T-cell (primary cell): Measurements from ENCODE around the gene APCDD1L. TPM values are rescaled to one million over a fixed set of nuclear protein-coding genes. Genes with fewer than 3 reads are reported as not detected.

Experiments used
- ATAC-seq, 4 experiments: fragments of 200-7000 bp in 3 of 4; fragments of 150-1000 bp in 1 of 4; cut with Tn5 transposase; replicated peaks in 1 of 4; 1 replicate in 3 of 4; 2 replicates in 1 of 4; pipeline ENCODE4 v1.10.0; 2021; ENCODE audit warnings: moderate library complexity in 3 of 4, mild to moderate bottlenecking in 2 of 4, moderate number of reproducible peaks in 1 of 4
- CTCF ChIA-PET, 2 donors: fragments of 300-600 bp; sonication (Branson Sonifier 250); formaldehyde crosslinking; loops; one replicate each; lab custom pipeline; 2022; ENCODE audit warnings: antibody characterized with exemption in 2 of 2; lab: Charles Lee
- POLR2A ChIA-PET, 2 donors: fragments of 300-600 bp; sonication (Branson Sonifier 250); formaldehyde crosslinking; loops; one replicate each; lab custom pipeline; 2022; ENCODE audit warnings: antibody characterized with exemption in 2 of 2; lab: Charles Lee
- DNase-seq, 35 experiments: peaks; one replicate each; pipeline versions ENCODE4 v3.0.0 to v3.0.0-alpha.2; 2013 to 2023
- H3K27ac ChIP-seq: one replicate; pipeline ENCODE4 v1.5.1; 2013; ENCODE audit warnings: low read length
- H3K27me3 ChIP-seq, 2 experiments: replicated peaks in 1 of 2; 1 replicate in 1 of 2; 2 replicates in 1 of 2; pipeline versions ENCODE4 v1.6.1 to v1.7.0; 2013; ENCODE audit warnings: low read length in 1 of 2, mixed read lengths in 1 of 2; ENCODE audit not compliant: control insufficient read depth in 2 of 2, insufficient read depth in 2 of 2; ENCODE audit errors: extremely low read depth in 1 of 2
- H3K36me3 ChIP-seq, 2 donors: 1 replicate in 1 of 2; 2 replicates in 1 of 2; pipeline versions ENCODE4 v1.6.1 to v1.7.0; 2013; ENCODE audit warnings: low read length in 1 of 2; ENCODE audit not compliant: control insufficient read depth in 2 of 2, insufficient read depth in 1 of 2; ENCODE audit errors: extremely low read depth in 1 of 2
- H3K4me1 ChIP-seq, 2 experiments: 1 replicate in 1 of 2; 2 replicates in 1 of 2; pipeline versions ENCODE4 v1.6.1 to v1.7.0; 2013; ENCODE audit warnings: low read length in 2 of 2, mixed read lengths in 1 of 2; ENCODE audit not compliant: insufficient read depth in 2 of 2, control insufficient read depth in 1 of 2; ENCODE audit errors: extremely low read depth in 1 of 2
- H3K4me3 ChIP-seq, 2 donors: 1 replicate in 1 of 2; 2 replicates in 1 of 2; pipeline versions ENCODE4 v1.5.1 to v1.7.0; 2013; ENCODE audit warnings: mild to moderate bottlenecking in 2 of 2, low read length in 1 of 2, moderate library complexity in 1 of 2; ENCODE audit not compliant: control insufficient read depth in 1 of 2; ENCODE audit errors: extremely low read depth in 1 of 2
- H3K9me3 ChIP-seq: 2 replicates; pipeline ENCODE4 v1.7.0; 2013
- H3K27ac Mint-ChIP-seq, 2 donors: one replicate each; pipeline ENCODE4 v1.8.0; 2020 to 2021; ENCODE audit warnings: mild to moderate bottlenecking in 2 of 2, mixed read lengths in 2 of 2
- H3K27me3 Mint-ChIP-seq, 2 donors: one replicate each; pipeline ENCODE4 v1.8.0; 2021 to 2022; ENCODE audit warnings: mixed read lengths in 2 of 2
- H3K36me3 Mint-ChIP-seq: one replicate; pipeline ENCODE4 v1.8.0; 2021; ENCODE audit warnings: mixed read lengths
- H3K4me1 Mint-ChIP-seq, 3 donors: one replicate each; pipeline ENCODE4 v1.8.0; 2020 to 2022; ENCODE audit warnings: mixed read lengths in 3 of 3, mild to moderate bottlenecking in 1 of 3
- H3K4me3 Mint-ChIP-seq, 3 donors: one replicate each; pipeline ENCODE4 v1.8.0; 2020 to 2022; ENCODE audit warnings: mild to moderate bottlenecking in 3 of 3, mixed read lengths in 3 of 3, moderate library complexity in 3 of 3
- H3K9me3 Mint-ChIP-seq, 3 donors: one replicate each; pipeline ENCODE4 v1.8.0; 2020 to 2022; ENCODE audit warnings: mixed read lengths in 3 of 3
- WGBS: methylation state at CpG from one replicate; pipeline ENCODE4 v1.1.5; 2013; ENCODE audit warnings: missing lambda C conversion rate; ENCODE audit not compliant: insufficient coverage; 5-methylcytosine and 5-hydroxymethylcytosine counted together
- total RNA-seq, 35 experiments: library from RNA in 6 of 35; stranded (reverse) in 6 of 35; fragments of 120-200 nt in 1 of 35; gene quantifications; one replicate each; pipeline versions ENCODE4 v1.2.1 to v1.2.4 and lab custom pipeline; 2013 to 2026

The APCDD1L gene
- total RNA-seq, 5 donors from 2014 or later (not counting 1 experiment from before 2014, with no cell fraction given) = not detected

GRCh38 chr20:58449681-58450221 lies 65.4 kb downstream of the APCDD1L start:
- no peak overlapping the region for H3K27ac Mint-ChIP-seq
- H3K36me3 Mint-ChIP-seq = peaks cover 51% of the 10 kb centered on the region
- 72% methylated on average over 4 of the region's 10 CpGs for WGBS
- no peak overlapping the region for H3K27ac ChIP-seq
- H3K27me3 Mint-ChIP-seq = no peaks in the 10 kb centered on the region
- no peak overlapping the region for H3K4me3 Mint-ChIP-seq
- no peaks in the 10 kb centered on the region for H3K9me3 ChIP-seq
- peaks cover 0 to 3% (median 0%) of the 10 kb centered on the region in 3 donors for H3K4me1 Mint-ChIP-seq
- no peak for DNase-seq
- no peak overlapping the region for H3K4me3 ChIP-seq
- ATAC-seq = no peak
- CTCF ChIA-PET = no interaction called here
- peaks cover 2 to 9% (median 7%) of the 10 kb centered on the region in 3 donors for H3K9me3 Mint-ChIP-seq
- H3K4me1 ChIP-seq = no peaks in the 10 kb centered on the region
- no peaks in the 10 kb centered on the region for H3K27me3 ChIP-seq
- POLR2A ChIA-PET = no interaction called here
- peaks cover 9 to 16% of the 10 kb centered on the region in 2 donors for H3K36me3 ChIP-seq

GRCh38 chr20:58448958-58449357 lies 66.2 kb downstream of the APCDD1L start:
- Histone ChIP-seq H3K36me3 (peaks cover 9 to 24% of the 10 kb centered on the region in 2 donors), H3K4me1 (no peaks in the 10 kb centered on the region), H3K27me3 (no peaks in the 10 kb centered on the region), H3K27ac (no peak overlapping the region), H3K4me3 (no peak overlapping the region), H3K9me3 (no peaks in the 10 kb centered on the region)
- 100% methylated on average over 3 of the region's 4 CpGs for WGBS
- DNase-seq = no peak
- H3K36me3 Mint-ChIP-seq = peaks cover 47% of the 10 kb centered on the region
- CTCF ChIA-PET = no interaction called here
- peaks cover 0 to 3% (median 0%) of the 10 kb centered on the region in 3 donors for H3K4me1 Mint-ChIP-seq
- no peaks in the 10 kb centered on the region for H3K27me3 Mint-ChIP-seq
- H3K4me3 Mint-ChIP-seq = no peak overlapping the region
- POLR2A ChIA-PET = interaction anchor here in 1 of 2 donors (0.6 kb wide), 1 partner anchor 158 kb away, joined by 4 read pairs; no protein-coding TSS in a partner anchor
- peaks cover under 1 to 2% (median 1%) of the 10 kb centered on the region in 3 donors for H3K9me3 Mint-ChIP-seq
- no peak for ATAC-seq
- no peak overlapping the region for H3K27ac Mint-ChIP-seq

- Histone ChIP-seq H3K27ac (no peak overlapping the region), H3K36me3 (peaks cover 9 to 30% of the 10 kb centered on the region in 2 donors), H3K27me3 (no peaks in the 10 kb centered on the region), H3K9me3 (no peaks in the 10 kb centered on the region), H3K4me3 (no peak overlapping the region), H3K4me1 (no peaks in the 10 kb centered on the region)
- WGBS = 71% methylated on average over 4 of the region's 10 CpGs
- no peak overlapping the region for H3K4me3 Mint-ChIP-seq
- no peaks in the 10 kb centered on the region for H3K9me3 Mint-ChIP-seq
- H3K27me3 Mint-ChIP-seq = no peaks in the 10 kb centered on the region
- DNase-seq (peak; percentile 16 to 70 (median 49)), ATAC-seq (peak; percentile 54 to 76 (median 63))
- peaks cover 54% of the 10 kb centered on the region for H3K36me3 Mint-ChIP-seq
- ChIA-PET CTCF (interaction anchor here (0.6 to 1.6 kb wide), 6 partner anchors 12 to 249 kb away, joined by 3 to 7 read pairs (median 4); partner anchors contain the start of gene VAPB (in 1 of the 2)), POLR2A (interaction anchor here in 1 of 2 donors (0.5 to 0.6 kb wide), 3 partner anchors 26 to 1767 kb away, joined by 3 read pairs; partner anchors contain the start of gene VAPB)
- H3K27ac Mint-ChIP-seq = no peak overlapping the region
- H3K4me1 Mint-ChIP-seq = peaks cover 0 to 3% (median 0%) of the 10 kb centered on the region in 3 donors
These were observed 67.4 kb downstream of the APCDD1L start for GRCh38 chr20:58447511-58448391.

- DNase-seq (no peak), ATAC-seq (no peak)
- H3K9me3 Mint-ChIP-seq = no peaks in the 10 kb centered on the region
- no peaks in the 10 kb centered on the region for H3K4me1 Mint-ChIP-seq
- 100% methylated on average over 6 of the region's 7 CpGs for whole genome bisulfite sequencing
- peak overlapping the region in 1 of 2 donors; percentile 4 for H3K27ac Mint-ChIP-seq
- H3K4me3 ChIP-seq = no peak overlapping the region
- no peak overlapping the region for H3K4me3 Mint-ChIP-seq
- no peaks in the 10 kb centered on the region for H3K27me3 ChIP-seq
- H3K36me3 Mint-ChIP-seq = peaks cover 51% of the 10 kb centered on the region
- no peak overlapping the region for H3K27ac ChIP-seq
- ChIA-PET CTCF (interaction anchor here in 1 of 2 donors (1.6 kb wide), 1 partner anchor 209 kb away, joined by 7 read pairs; no protein-coding TSS in a partner anchor), POLR2A (no interaction called here)
- H3K4me1 ChIP-seq = no peaks in the 10 kb centered on the region
- H3K36me3 ChIP-seq = peaks cover 9 to 35% of the 10 kb centered on the region in 2 donors
- H3K27me3 Mint-ChIP-seq = no peaks in the 10 kb centered on the region
- no peaks in the 10 kb centered on the region for H3K9me3 ChIP-seq
These were observed 68.3 kb downstream of the APCDD1L start for GRCh38 chr20:58446960-58447265.

GRCh38 chr20:58446264-58446959 lies 68.8 kb downstream of the APCDD1L start:
- no peaks in the 10 kb centered on the region for H3K4me1 ChIP-seq
- no peaks in the 10 kb centered on the region for H3K27me3 Mint-ChIP-seq
- H3K4me3 ChIP-seq = no peak overlapping the region
- no peak overlapping the region for H3K4me3 Mint-ChIP-seq
- DNase-seq (no peak), ATAC-seq (no peak)
- ChIA-PET CTCF (no interaction called here), POLR2A (no interaction called here)
- H3K27me3 ChIP-seq = no peaks in the 10 kb centered on the region
- H3K9me3 ChIP-seq = no peaks in the 10 kb centered on the region
- no peaks in the 10 kb centered on the region for H3K4me1 Mint-ChIP-seq
- peaks cover 9 to 39% of the 10 kb centered on the region in 2 donors for H3K36me3 ChIP-seq
- no peak overlapping the region for H3K27ac ChIP-seq
- H3K27ac Mint-ChIP-seq = peak overlapping the region in 1 of 2 donors; percentile 4
- H3K9me3 Mint-ChIP-seq = no peaks in the 10 kb centered on the region
- H3K36me3 Mint-ChIP-seq = peaks cover 52% of the 10 kb centered on the region
- WGBS = 86% methylated on average over 1 of the region's 6 CpGs

- POLR2A ChIA-PET = no interaction called here
- peaks cover 49% of the 10 kb centered on the region for H3K36me3 Mint-ChIP-seq
- Histone ChIP-seq H3K27me3 (no peaks in the 10 kb centered on the region), H3K4me1 (no peaks in the 10 kb centered on the region), H3K36me3 (peaks cover 9 to 53% of the 10 kb centered on the region in 2 donors), H3K4me3 (no peak overlapping the region), H3K27ac (no peak overlapping the region), H3K9me3 (no peaks in the 10 kb centered on the region)
- CTCF ChIA-PET = interaction anchor here in 1 of 2 donors (0.6 kb wide), 1 partner anchor 9 kb away, joined by 7 read pairs; no protein-coding TSS in a partner anchor
- no peaks in the 10 kb centered on the region for H3K9me3 Mint-ChIP-seq
- ATAC-seq = no peak
- peaks cover 0 to 7% (median 2%) of the 10 kb centered on the region in 3 donors for H3K4me1 Mint-ChIP-seq
- H3K27me3 Mint-ChIP-seq = no peaks in the 10 kb centered on the region
- H3K4me3 Mint-ChIP-seq = no peak overlapping the region
- peak overlapping the region in 1 of 2 donors; percentile 16 for H3K27ac Mint-ChIP-seq
- 100% methylated on average over 2 of the region's 5 CpGs for WGBS
- DNase-seq = no peak
These were observed 70.4 kb downstream of the APCDD1L start for GRCh38 chr20:58444746-58445255.
